Rectal smooth muscle tissue (tissue), 1 donor: ENCODE results near the gene ACADS.

Experiments used
- H3K27ac ChIP-seq: one replicate; pipeline ENCODE4 v1.7.0; 2013; ENCODE audit warnings: low read depth, low read length, inconsistent platforms
- H3K27me3 ChIP-seq: one replicate; pipeline ENCODE4 v1.7.0; 2013; ENCODE audit warnings: low read length; ENCODE audit not compliant: control insufficient read depth, insufficient read depth
- H3K36me3 ChIP-seq: one replicate; pipeline ENCODE4 v1.7.0; 2013; ENCODE audit warnings: low read length; ENCODE audit not compliant: control insufficient read depth, insufficient read depth
- H3K4me1 ChIP-seq: one replicate; pipeline ENCODE4 v1.7.0; 2013; ENCODE audit warnings: low read length; ENCODE audit not compliant: control insufficient read depth, insufficient read depth
- H3K4me3 ChIP-seq: one replicate; pipeline ENCODE4 v1.7.0; 2013; ENCODE audit warnings: low read length
- H3K9ac ChIP-seq: one replicate; pipeline ENCODE4 v1.7.0; 2013; ENCODE audit warnings: low read length

Gene ACADS

DNA sequence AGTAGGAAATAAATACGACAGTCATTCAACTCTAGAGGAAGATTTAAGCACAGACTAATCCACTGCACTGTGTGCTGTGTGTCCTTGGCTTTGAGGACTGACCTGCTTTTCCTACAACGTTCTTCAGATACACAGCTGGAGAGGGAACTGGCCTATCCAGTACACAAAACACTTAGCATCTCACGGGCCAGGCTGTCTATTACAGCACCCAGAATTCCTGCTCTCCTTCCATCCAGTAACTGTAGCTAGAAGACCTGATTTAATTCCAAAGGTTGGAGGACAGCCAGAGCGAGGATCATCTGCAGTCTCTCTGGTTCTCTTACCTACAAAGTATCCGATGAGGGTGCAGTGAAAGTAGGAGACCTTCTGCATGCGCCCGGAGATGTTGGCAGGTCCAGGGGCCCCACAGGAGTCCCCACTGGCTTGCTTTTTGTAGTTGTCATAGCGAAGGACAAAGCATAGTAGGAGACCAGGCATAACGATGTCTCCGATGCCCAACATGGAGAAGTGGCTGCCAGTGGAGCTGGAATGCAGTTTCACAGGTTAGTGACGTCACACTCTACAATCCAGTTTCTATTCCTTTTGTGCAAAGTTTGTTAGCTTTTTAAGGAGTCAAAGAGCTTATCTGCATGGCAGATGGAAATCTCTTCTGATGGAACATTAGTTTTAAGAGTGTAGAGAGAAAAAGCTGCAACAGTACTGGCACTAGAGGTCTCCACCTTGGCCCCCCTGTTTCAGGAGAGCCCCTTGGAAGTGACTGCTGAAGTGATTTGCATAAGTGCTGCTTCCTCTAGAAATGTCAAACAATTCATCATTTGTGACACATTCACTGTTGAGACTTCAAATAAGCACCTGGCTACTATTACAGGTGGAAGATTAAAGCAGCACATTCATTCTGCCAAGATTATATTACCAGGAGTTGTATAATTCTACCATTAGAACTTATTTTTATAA lies 41.7 kb downstream of the ACADS start:
- Histone ChIP-seq H3K27ac (no peak overlapping the region), H3K27me3 (no peaks in the 10 kb centered on the region), H3K36me3 (peaks cover 34% of the 10 kb centered on the region), H3K9ac (no peak overlapping the region), H3K4me1 (peaks cover under 1% of the 10 kb centered on the region), H3K4me3 (no peak overlapping the region)

DNA sequence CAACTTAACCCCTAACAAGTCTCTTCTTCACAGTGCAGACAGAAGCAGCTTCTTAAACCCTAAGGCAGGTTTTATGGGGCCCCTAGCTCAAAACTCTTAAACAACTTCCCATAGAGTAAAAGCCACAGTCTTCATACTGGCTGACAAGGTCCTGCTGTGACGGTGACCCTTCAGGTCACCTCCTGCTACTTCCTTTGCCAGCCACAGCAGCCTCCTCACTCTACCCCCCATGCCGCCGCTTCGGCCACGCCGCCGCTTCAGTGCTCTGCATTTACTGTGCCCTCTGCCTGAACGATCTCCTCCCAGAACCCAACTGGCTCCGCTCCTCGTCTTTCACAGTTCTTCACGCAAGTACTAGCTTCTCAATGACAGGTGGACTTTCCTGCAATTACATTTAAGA lies 45.5 kb downstream of the ACADS start:
- Histone ChIP-seq H3K27me3 (no peaks in the 10 kb centered on the region), H3K4me3 (no peak overlapping the region), H3K27ac (no peak overlapping the region), H3K36me3 (peaks cover 25% of the 10 kb centered on the region), H3K4me1 (no peaks in the 10 kb centered on the region), H3K9ac (no peak overlapping the region)

DNA sequence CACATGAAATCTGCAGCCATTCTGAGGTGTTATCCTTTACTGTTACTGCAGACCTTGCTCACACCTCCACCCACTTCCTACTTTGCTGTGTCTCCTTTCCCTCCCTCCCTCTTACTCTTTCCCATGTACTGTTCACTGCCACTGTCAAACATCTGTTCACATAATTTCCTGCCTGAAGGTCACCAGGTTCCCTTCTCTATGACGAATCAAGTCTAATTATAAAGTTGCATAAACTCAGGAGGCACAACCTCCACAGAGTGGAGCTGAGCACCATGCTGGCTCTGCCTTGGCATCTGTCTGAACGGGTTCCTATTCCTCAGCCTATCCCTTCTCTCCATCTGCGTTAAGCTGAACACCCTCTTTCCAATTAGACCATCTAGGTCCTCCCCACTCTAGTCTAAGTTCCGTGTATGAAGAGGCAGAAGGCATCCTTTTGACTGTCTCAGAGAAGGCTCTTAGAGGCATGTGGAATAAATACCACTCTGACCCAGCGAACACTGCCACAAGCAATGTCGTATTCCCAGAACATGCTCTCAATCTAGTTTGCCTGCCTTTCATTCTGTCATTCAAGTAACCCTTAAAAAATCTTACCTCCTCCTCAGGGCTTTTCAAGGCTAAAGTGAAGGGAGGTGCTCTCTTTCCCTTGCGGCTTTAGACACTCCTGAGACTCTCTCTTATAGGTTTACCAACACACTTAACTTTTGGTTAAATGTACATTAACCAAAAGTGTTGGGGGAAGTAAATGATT lies 48.7 kb downstream of the ACADS start:
- H3K27me3 ChIP-seq: no peaks in the 10 kb centered on the region
- H3K36me3 ChIP-seq: no peaks in the 10 kb centered on the region
- H3K27ac ChIP-seq: no peak overlapping the region
- no peak overlapping the region for H3K9ac ChIP-seq
- H3K4me3 ChIP-seq: no peak overlapping the region
- no peaks in the 10 kb centered on the region for H3K4me1 ChIP-seq

DNA sequence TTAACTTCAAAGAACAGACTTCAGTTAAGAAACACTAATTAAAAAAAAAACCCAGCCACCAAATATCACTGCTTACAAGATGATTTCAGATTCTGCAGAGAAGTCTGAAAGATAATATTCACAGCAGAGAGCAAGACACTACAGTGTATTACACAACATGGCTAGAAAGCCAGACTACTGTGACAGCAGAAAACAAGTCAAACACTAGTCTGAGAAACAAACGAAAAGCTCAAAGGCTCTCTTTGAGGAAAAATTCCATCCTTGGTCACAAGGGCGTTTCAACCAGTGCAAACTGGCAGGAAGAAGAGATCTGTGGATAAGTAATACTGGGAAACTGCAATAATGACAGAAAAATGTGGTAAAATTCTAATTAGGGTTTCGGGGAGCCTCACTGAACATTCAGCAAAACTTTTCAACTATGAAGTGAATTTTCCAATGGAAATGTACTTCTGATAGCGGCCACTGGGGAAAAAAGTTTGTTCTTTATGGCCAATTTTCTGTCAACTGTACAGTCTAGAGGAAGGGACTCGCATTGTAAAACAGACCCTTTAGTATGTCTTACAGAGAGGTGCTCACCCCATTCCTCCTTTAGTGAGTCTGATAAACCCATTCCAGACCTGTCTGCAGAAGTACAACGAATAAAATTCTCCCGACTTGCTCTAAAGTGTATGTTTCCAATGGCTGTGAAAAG lies 50.4 kb downstream of the ACADS start:
- no peaks in the 10 kb centered on the region for H3K36me3 ChIP-seq
- H3K9ac ChIP-seq: no peak overlapping the region

DNA sequence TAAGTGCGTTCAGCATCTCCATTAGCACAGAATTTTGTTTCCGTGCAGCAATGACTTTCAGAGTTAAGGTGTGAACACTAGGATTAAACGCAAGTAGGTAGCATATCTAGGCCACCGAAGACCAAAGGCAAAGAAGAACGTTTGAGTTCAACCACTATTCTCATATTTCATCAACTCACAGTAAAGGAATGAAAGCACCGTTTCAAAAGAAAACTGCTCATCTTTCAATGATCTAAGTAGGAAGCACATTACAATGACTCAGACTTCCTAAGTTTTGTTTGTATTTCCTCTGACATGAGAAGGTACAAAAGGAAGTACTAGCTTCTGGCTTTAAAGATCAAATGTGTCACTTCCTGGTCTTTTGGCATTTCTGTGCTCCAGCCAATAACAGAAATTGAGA lies 57.6 kb downstream of the ACADS start:
- Histone ChIP-seq H3K27ac (no peak overlapping the region), H3K36me3 (peaks cover 8% of the 10 kb centered on the region), H3K4me1 (no peaks in the 10 kb centered on the region), H3K9ac (no peak overlapping the region), H3K4me3 (no peak overlapping the region), H3K27me3 (no peaks in the 10 kb centered on the region)

More for the DNA sequence above, 50.4 kb downstream of the ACADS start:
- Histone ChIP-seq H3K27ac (no peak overlapping the region), H3K4me3 (no peak overlapping the region), H3K4me1 (no peaks in the 10 kb centered on the region), H3K27me3 (no peaks in the 10 kb centered on the region)

GRCh38 chr12:120784804-120785203 lies 59.2 kb downstream of the ACADS start:
- no peaks in the 10 kb centered on the region for H3K4me1 ChIP-seq
- peaks cover 8% of the 10 kb centered on the region for H3K36me3 ChIP-seq
- no peak overlapping the region for H3K9ac ChIP-seq
- H3K27me3 ChIP-seq: no peaks in the 10 kb centered on the region
- H3K27ac ChIP-seq: no peak overlapping the region
- H3K4me3 ChIP-seq: no peak overlapping the region

GRCh38 chr12:120787889-120788288 lies 62.3 kb downstream of the ACADS start:
- H3K4me3 ChIP-seq: no peak overlapping the region
- H3K27ac ChIP-seq: no peak overlapping the region
- no peaks in the 10 kb centered on the region for H3K4me1 ChIP-seq
- peaks cover 6% of the 10 kb centered on the region for H3K36me3 ChIP-seq
- no peaks in the 10 kb centered on the region for H3K27me3 ChIP-seq
- H3K9ac ChIP-seq: no peak overlapping the region
